Endothelial cell of umbilical vein (primary cell): ENCODE results near the gene PLXNB2. TPM values are rescaled to one million over a fixed set of nuclear protein-coding genes. Genes with fewer than 3 reads are reported as not detected.

Source experiments
- BruUV-seq: library from RNA; stranded (reverse); fragments of 400-500 nt; replicated peaks from 2 replicates; lab custom pipeline; 2021; lab: Mats Ljungman, UMichigan
- CTCF ChIA-PET: fragments of 300-600, 350-600 bp; sonication (Branson Sonifier 250); formaldehyde crosslinking; loops from one replicate; lab custom pipeline; 2021; ENCODE audit warnings: antibody characterized with exemption, inconsistent platforms; lab: Charles Lee
- POLR2A ChIA-PET: fragments of 300-600, 350-600 bp; sonication (Branson Sonifier 250); formaldehyde crosslinking; loops from one replicate; lab custom pipeline; 2021; ENCODE audit warnings: antibody characterized with exemption, inconsistent platforms; lab: Charles Lee
- DNase-seq: peaks from one replicate; pipeline ENCODE4 v3.0.0-alpha.2; 2011; ENCODE audit warnings: low read depth, low spot score
- FAIRE-seq: peaks from 2 replicates; lab custom pipeline; 2011; peaks lifted over from hg19 to GRCh38; lab: Jason Lieb, UNC
- H2AFZ ChIP-seq: 2 replicates; pipeline ENCODE4 v1.6.0; 2012; ENCODE audit warnings: low read depth, low read length, control low read depth, inconsistent platforms
- H3K27ac ChIP-seq: 2 replicates; pipeline ENCODE4 v1.5.1; 2011; ENCODE audit warnings: low read depth, mild to moderate bottlenecking, control low read depth, low read length, moderate library complexity; ENCODE audit not compliant: insufficient read depth
- H3K27me3 ChIP-seq, 2 experiments: 2 replicates each; pipeline versions ENCODE4 v1.6.0 to v1.6.1; 2011; ENCODE audit warnings: low read length in 2 of 2, mixed read lengths in 1 of 2; ENCODE audit not compliant: control insufficient read depth in 2 of 2, insufficient read depth in 2 of 2
- H3K36me3 ChIP-seq, 2 experiments: 2 replicates in 1 of 2; 3 replicates in 1 of 2; pipeline ENCODE4 v1.5.1; 2011; ENCODE audit warnings: low read length in 2 of 2, mild to moderate bottlenecking in 1 of 2, moderate library complexity in 1 of 2; ENCODE audit not compliant: control insufficient read depth in 2 of 2, insufficient read depth in 2 of 2; ENCODE audit errors: extremely low read depth in 1 of 2
- H3K4me1 ChIP-seq: 3 replicates; pipeline ENCODE4 v1.5.1; 2011; ENCODE audit warnings: mild to moderate bottlenecking, low read length; ENCODE audit not compliant: control insufficient read depth, insufficient read depth; ENCODE audit errors: extremely low read depth
- H3K4me2 ChIP-seq: 2 replicates; pipeline ENCODE4 v1.6.1; 2011; ENCODE audit warnings: low read length, control low read depth, mixed read lengths; ENCODE audit not compliant: insufficient read depth
- H3K4me3 ChIP-seq, 3 experiments: fragments of 200-600 bp in 1 of 3; sonication (generic), shearing (Covaris generic) in 1 of 3; replicated peaks in 1 of 3; 2 replicates each; pipeline ENCODE4 v1.5.1; 2011 to 2016; ENCODE audit warnings: control low read depth in 3 of 3, low read length in 3 of 3, mild to moderate bottlenecking in 2 of 3, inconsistent platforms in 1 of 3, low read depth in 1 of 3, moderate library complexity in 1 of 3; ENCODE audit not compliant: insufficient read depth in 1 of 3
- H3K79me2 ChIP-seq: 2 replicates; pipeline ENCODE4 v1.6.0; 2012; ENCODE audit warnings: low read length, inconsistent platforms; ENCODE audit not compliant: control insufficient read depth, insufficient read depth
- H3K9ac ChIP-seq: replicated peaks from 2 replicates; pipeline ENCODE3; 2011; ENCODE audit warnings: low read length, control low read depth; ENCODE audit not compliant: insufficient read depth; ENCODE audit errors: extremely low read depth
- H3K9me1 ChIP-seq: replicated peaks from 3 replicates; pipeline ENCODE4 v1.6.0; 2011; ENCODE audit warnings: mild to moderate bottlenecking, low read length; ENCODE audit not compliant: control insufficient read depth, insufficient read depth; ENCODE audit errors: extremely low read depth
- H3K9me3 ChIP-seq: replicated peaks from 2 replicates; pipeline ENCODE4 v1.5.1; 2012; ENCODE audit warnings: low read length, inconsistent platforms; ENCODE audit not compliant: control insufficient read depth, insufficient read depth
- H4K20me1 ChIP-seq: replicated peaks from 2 replicates; pipeline ENCODE3; 2011; ENCODE audit warnings: mild to moderate bottlenecking, low read length; ENCODE audit not compliant: control insufficient read depth, insufficient read depth; ENCODE audit errors: extremely low read depth
- EZH2 ChIP-seq: IDR thresholded peaks from 2 replicates; pipeline ENCODE4 v1.6.1; 2012; ENCODE audit warnings: borderline replicate concordance, low read depth, mild to moderate bottlenecking, moderate library complexity, low read length, inconsistent platforms; ENCODE audit not compliant: severe bottlenecking
- FOS ChIP-seq: IDR thresholded peaks from 2 replicates; pipeline ENCODE4 v1.6.1; 2011; ENCODE audit warnings: mild to moderate bottlenecking, low read length, moderate library complexity, borderline replicate concordance; ENCODE audit not compliant: insufficient read depth
- GATA2 ChIP-seq: IDR thresholded peaks from 2 replicates; pipeline ENCODE4 v1.7.0; 2011; ENCODE audit warnings: low read depth, mild to moderate bottlenecking, moderate library complexity, mixed read lengths, low read length; ENCODE audit not compliant: insufficient read length, insufficient read depth
- JUN ChIP-seq: IDR thresholded peaks from 2 replicates; pipeline ENCODE4 v1.6.1; 2011; ENCODE audit warnings: borderline replicate concordance, low read depth; ENCODE audit not compliant: insufficient read length, insufficient read depth
- MYC ChIP-seq: IDR thresholded peaks from one replicate; pipeline ENCODE4 v1.6.1; 2011; ENCODE audit warnings: mild to moderate bottlenecking, low read depth, low read length
- POLR2A ChIP-seq: IDR thresholded peaks from 2 replicates; pipeline ENCODE4 v1.6.1; 2012; ENCODE audit warnings: low read depth, mild to moderate bottlenecking, control low read depth, low read length
- POLR2AphosphoS5 ChIP-seq: IDR thresholded peaks from 2 replicates; pipeline ENCODE4 v1.6.1; 2012; ENCODE audit warnings: low read depth, mild to moderate bottlenecking, control low read depth, low read length, moderate library complexity; ENCODE audit not compliant: insufficient read depth
- dilution Hi-C: fragments of 300-500 bp; cut with MboI; formaldehyde crosslinking; loops from one replicate; pipeline ENCODE4 v1.15.0; 2019; ENCODE audit warnings: low sequenced_read_pairs; ENCODE audit not compliant: extremely low pct_ligation_motif_present
- intact Hi-C: fragments of 100-400 bp; cut with micrococcal nuclease; formaldehyde crosslinking; loops from one replicate; pipeline ENCODE4 v1.10.0; 2022
- polyA plus RNA-seq, 4 experiments: library from polyadenylated mRNA; depleted of rRNA in 3 of 4; stranded (reverse) in 3 of 4; unstranded in 1 of 4; fragments of >200 nt; gene quantifications; 2 replicates each; pipeline versions ENCODE4 v1.2.1 to v1.2.3, GENCODE V29; 2011 to 2012; ENCODE audit warnings: missing spikeins in 1 of 4
- total RNA-seq: library from RNA; stranded (reverse); gene quantifications from 2 replicates; pipeline ENCODE4 v1.2.3, GENCODE V29; 2021
- TF ChIP-seq, protein P1 (sequence below): IDR thresholded peaks from 2 replicates; pipeline ENCODE4 v1.6.1; 2011; ENCODE audit not compliant: insufficient read depth, insufficient read length
- TF ChIP-seq, protein P2 (sequence below), 2 donors: IDR thresholded peaks; 1 replicate in 1 of 2; 2 replicates in 1 of 2; pipeline ENCODE4 v1.5.1; 2011; ENCODE audit warnings: low read length in 2 of 2, mild to moderate bottlenecking in 2 of 2, moderate library complexity in 2 of 2, control low read depth in 1 of 2, inconsistent platforms in 1 of 2, low read depth in 1 of 2; ENCODE audit not compliant: insufficient read depth in 1 of 2; ENCODE audit errors: extremely low read depth in 1 of 2

PLXNB2 gene
- total and polyA plus RNA-seq, 2 donors (not counting 3 experiments of a cell fraction or from before 2014, with no cell fraction given), result 82.3 to 139 TPM

DNA sequence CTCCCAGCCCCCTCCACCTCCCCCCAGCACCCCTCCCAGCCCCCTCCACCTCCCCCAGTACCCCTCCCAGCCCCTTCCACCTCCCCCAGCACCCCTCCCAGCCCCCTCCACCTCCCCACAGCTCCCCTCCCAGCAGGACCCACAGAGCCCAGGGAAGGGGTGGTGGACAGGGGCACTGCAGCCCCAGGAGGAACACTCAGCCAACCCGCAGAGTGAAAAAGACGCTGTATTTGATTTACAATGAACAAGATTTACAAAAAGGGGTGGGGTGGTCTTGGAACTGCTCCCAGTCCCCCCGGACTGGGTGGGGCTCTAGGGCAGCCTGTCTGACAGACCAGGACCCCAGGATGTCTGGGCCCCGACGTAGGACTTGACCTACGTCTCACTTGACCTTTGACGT, 32.7 kb downstream of the PLXNB2 start:
- no peak for DNase-seq
- POLR2A ChIA-PET, result no interaction called here
- dilution Hi-C loops, result no loop called here
- Histone ChIP-seq H3K4me2 (no peak overlapping the region), H3K79me2 (no peaks in the 10 kb centered on the region), H3K4me1 (peaks cover 12% of the 10 kb centered on the region), H3K9me3 (no peaks in the 10 kb centered on the region), H3K36me3 (peaks cover 19 to 40% of the 10 kb centered on the region in 2 experiments), H2AFZ (no peak overlapping the region), H3K27ac (no peak overlapping the region), H3K9ac (no peak overlapping the region), H3K9me1 (no peaks in the 10 kb centered on the region), H4K20me1 (no peaks in the 10 kb centered on the region), H3K27me3 (no peaks in the 10 kb centered on the region), H3K4me3 (no peak overlapping the region)
- CTCF ChIA-PET, result interaction anchor here (3.1 kb wide), 1 partner anchor 52 kb away, joined by 36 read pairs; the partner anchor contains the start of gene DENND6B
- TF ChIP-seq MYC (no peak), POLR2A (no peak), JUN (no peak), POLR2AphosphoS5 (no peak), EZH2 (no peak), GATA2 (no peak), FOS (no peak)
- TF ChIP-seq, protein P1, sequence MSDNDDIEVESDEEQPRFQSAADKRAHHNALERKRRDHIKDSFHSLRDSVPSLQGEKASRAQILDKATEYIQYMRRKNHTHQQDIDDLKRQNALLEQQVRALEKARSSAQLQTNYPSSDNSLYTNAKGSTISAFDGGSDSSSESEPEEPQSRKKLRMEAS, result no peak
- TF ChIP-seq, protein P2, sequence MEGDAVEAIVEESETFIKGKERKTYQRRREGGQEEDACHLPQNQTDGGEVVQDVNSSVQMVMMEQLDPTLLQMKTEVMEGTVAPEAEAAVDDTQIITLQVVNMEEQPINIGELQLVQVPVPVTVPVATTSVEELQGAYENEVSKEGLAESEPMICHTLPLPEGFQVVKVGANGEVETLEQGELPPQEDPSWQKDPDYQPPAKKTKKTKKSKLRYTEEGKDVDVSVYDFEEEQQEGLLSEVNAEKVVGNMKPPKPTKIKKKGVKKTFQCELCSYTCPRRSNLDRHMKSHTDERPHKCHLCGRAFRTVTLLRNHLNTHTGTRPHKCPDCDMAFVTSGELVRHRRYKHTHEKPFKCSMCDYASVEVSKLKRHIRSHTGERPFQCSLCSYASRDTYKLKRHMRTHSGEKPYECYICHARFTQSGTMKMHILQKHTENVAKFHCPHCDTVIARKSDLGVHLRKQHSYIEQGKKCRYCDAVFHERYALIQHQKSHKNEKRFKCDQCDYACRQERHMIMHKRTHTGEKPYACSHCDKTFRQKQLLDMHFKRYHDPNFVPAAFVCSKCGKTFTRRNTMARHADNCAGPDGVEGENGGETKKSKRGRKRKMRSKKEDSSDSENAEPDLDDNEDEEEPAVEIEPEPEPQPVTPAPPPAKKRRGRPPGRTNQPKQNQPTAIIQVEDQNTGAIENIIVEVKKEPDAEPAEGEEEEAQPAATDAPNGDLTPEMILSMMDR (IDR thresholded peaks at IDR 0.05; ENCODE audit: extremely low read depth in 1 of 2, insufficient read depth in 1 of 2, low read depth in 1 of 2, low read length in 2 of 2), result no peak
- intact Hi-C loops, result no loop called here
- no TSS peak for BruUV-seq
- FAIRE-seq, result no peak
